GM12874 (cell line): ENCODE results near the gene PPIB.

Experiments
- CTCF ChIP-seq: IDR thresholded peaks from 2 replicates; pipeline ENCODE4 v1.5.1; 2011; ENCODE audit warnings: low read depth, mild to moderate bottlenecking, control low read depth, low read length, moderate library complexity; ENCODE audit not compliant: insufficient read depth

PPIB gene

GRCh38 chr15:64107337-64107736, 55.5 kb downstream of the PPIB start:
- no peak for TF ChIP-seq CTCF
